KOPT-K1 (cell line): ENCODE results near the gene RHOJ.
"Not testable (repeated sequence)": the region's sequence is repeated elsewhere in the genome, so short reads cannot be mapped to it uniquely, and the experiment has no call there.

ENCODE experiments used
- H3K27ac ChIP-seq: fragments of 200-600 bp; sonication (generic); 2 replicates; pipeline ENCODE4 v1.5.1; 2016; ENCODE audit warnings: antibody characterized with exemption, mild to moderate bottlenecking, low read depth, low read length; ENCODE audit not compliant: poor library complexity, severe bottlenecking
- H3K36me3 ChIP-seq: fragments of 200-600 bp; sonication (generic); 2 replicates; pipeline ENCODE4 v1.5.1; 2017; ENCODE audit warnings: antibody characterized with exemption, mild to moderate bottlenecking, low read length, moderate library complexity; ENCODE audit not compliant: insufficient read depth
- H3K9me3 ChIP-seq: fragments of 200-600 bp; sonication (generic); 2 replicates; pipeline ENCODE4 v1.5.1; 2017; ENCODE audit warnings: antibody characterized with exemption, low read length, mild to moderate bottlenecking; ENCODE audit not compliant: insufficient read depth, poor library complexity, severe bottlenecking

Gene RHOJ

GRCh38 chr14:63268771-63269170 lies 64.5 kb downstream of the RHOJ start:
- Histone ChIP-seq H3K27ac (no peak overlapping the region), H3K9me3 (no peaks in the 10 kb centered on the region), H3K36me3 (no peaks in the 10 kb centered on the region)

GRCh38 chr14:63269561-63270225 lies 65.5 kb downstream of the RHOJ start:
- H3K9me3 ChIP-seq, result no peaks in the 10 kb centered on the region
- H3K36me3 ChIP-seq, result no peaks in the 10 kb centered on the region
- H3K27ac ChIP-seq, result no peak overlapping the region

- H3K36me3 ChIP-seq, result no peaks in the 10 kb centered on the region
- no peak overlapping the region for H3K27ac ChIP-seq
- H3K9me3 ChIP-seq, result no peaks in the 10 kb centered on the region
Observed at GRCh38 chr14:63273129-63273528, 68.9 kb downstream of the RHOJ start.

GRCh38 chr14:63273717-63274655 lies 69.7 kb downstream of the RHOJ start:
- H3K36me3 ChIP-seq, result no peaks in the 10 kb centered on the region
- H3K27ac ChIP-seq, result no peak overlapping the region
- H3K9me3 ChIP-seq, result no peaks in the 10 kb centered on the region

GRCh38 chr14:63275611-63276010 lies 71.4 kb downstream of the RHOJ start:
- H3K27ac ChIP-seq, result no peak overlapping the region
- no peaks in the 10 kb centered on the region for H3K9me3 ChIP-seq
- H3K36me3 ChIP-seq, result no peaks in the 10 kb centered on the region

- H3K27ac ChIP-seq, result no peak overlapping the region
- no peaks in the 10 kb centered on the region for H3K9me3 ChIP-seq
- H3K36me3 ChIP-seq, result no peaks in the 10 kb centered on the region
Observed at GRCh38 chr14:63276016-63276415, 71.8 kb downstream of the RHOJ start.

- Histone ChIP-seq H3K27ac (no peak overlapping the region), H3K9me3 (no peaks in the 10 kb centered on the region), H3K36me3 (no peaks in the 10 kb centered on the region)
Observed at GRCh38 chr14:63276492-63277342, 72.5 kb downstream of the RHOJ start.

GRCh38 chr14:63277591-63278183 lies 73.4 kb downstream of the RHOJ start:
- Histone ChIP-seq H3K27ac (no peak overlapping the region), H3K9me3 (no peaks in the 10 kb centered on the region), H3K36me3 (no peaks in the 10 kb centered on the region)

- not testable (repeated sequence) for H3K9me3 ChIP-seq, H3K36me3 ChIP-seq, H3K27ac ChIP-seq
Observed at GRCh38 chr14:63279933-63280332, 75.7 kb downstream of the RHOJ start.

GRCh38 chr14:63282997-63283883 lies 79.0 kb downstream of the RHOJ start:
- H3K27ac ChIP-seq, result no peak overlapping the region
- H3K36me3 ChIP-seq, result no peaks in the 10 kb centered on the region
- no peaks in the 10 kb centered on the region for H3K9me3 ChIP-seq

GRCh38 chr14:63283884-63284248 lies 79.6 kb downstream of the RHOJ start:
- Histone ChIP-seq H3K36me3 (no peaks in the 10 kb centered on the region), H3K27ac (no peak overlapping the region), H3K9me3 (no peaks in the 10 kb centered on the region)

GRCh38 chr14:63286071-63286470 lies 81.8 kb downstream of the RHOJ start:
- Histone ChIP-seq H3K9me3 (no peaks in the 10 kb centered on the region), H3K36me3 (no peaks in the 10 kb centered on the region), H3K27ac (no peak overlapping the region)

- Histone ChIP-seq H3K36me3 (no peaks in the 10 kb centered on the region), H3K9me3 (no peaks in the 10 kb centered on the region), H3K27ac (no peak overlapping the region)
Observed at GRCh38 chr14:63287666-63288483, 83.6 kb downstream of the RHOJ start.
